HS-5 (cell line): ENCODE results near the gene AXL.

Experiments
- DNase-seq: peaks from one replicate; pipeline ENCODE4 v3.0.0-alpha.2; 2012; ENCODE audit warnings: low read depth

Gene AXL

DNA sequence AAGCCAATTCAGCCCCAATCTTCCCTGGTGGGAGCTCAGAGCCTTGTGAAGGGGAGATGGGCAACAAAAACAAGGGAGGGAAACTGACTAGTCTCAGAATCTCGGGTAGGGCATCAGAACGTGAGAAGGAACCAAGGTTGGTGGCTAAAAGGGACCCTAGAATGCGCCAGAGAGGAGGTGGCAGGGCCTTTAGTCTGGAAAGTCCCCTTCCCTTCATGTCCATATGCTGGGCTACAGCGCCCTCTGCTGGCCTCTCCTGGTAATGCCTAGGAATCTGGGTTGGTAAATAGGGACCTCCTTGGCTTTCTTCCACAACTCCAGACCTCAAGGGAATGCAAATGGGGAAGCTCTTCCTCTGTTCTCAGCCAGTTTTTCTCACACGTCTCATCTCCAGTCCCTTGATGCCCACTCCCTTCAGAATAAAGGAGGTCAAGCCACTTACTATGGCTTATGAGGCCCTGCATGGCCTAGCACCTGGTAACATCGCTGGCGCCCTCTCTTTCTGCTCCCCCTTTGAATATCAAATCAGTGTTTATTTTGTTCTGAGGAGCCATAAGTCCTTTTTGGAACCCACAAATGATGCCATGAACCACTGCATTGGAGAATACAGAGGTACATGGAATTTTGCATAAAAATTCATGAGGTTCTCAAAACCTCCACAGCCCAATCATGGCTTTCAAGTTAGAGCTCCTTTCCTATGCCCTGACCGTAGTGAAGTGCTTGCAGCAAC is 89.6 kb downstream of the AXL start:
- DNase-seq, result peak; percentile 66

DNA sequence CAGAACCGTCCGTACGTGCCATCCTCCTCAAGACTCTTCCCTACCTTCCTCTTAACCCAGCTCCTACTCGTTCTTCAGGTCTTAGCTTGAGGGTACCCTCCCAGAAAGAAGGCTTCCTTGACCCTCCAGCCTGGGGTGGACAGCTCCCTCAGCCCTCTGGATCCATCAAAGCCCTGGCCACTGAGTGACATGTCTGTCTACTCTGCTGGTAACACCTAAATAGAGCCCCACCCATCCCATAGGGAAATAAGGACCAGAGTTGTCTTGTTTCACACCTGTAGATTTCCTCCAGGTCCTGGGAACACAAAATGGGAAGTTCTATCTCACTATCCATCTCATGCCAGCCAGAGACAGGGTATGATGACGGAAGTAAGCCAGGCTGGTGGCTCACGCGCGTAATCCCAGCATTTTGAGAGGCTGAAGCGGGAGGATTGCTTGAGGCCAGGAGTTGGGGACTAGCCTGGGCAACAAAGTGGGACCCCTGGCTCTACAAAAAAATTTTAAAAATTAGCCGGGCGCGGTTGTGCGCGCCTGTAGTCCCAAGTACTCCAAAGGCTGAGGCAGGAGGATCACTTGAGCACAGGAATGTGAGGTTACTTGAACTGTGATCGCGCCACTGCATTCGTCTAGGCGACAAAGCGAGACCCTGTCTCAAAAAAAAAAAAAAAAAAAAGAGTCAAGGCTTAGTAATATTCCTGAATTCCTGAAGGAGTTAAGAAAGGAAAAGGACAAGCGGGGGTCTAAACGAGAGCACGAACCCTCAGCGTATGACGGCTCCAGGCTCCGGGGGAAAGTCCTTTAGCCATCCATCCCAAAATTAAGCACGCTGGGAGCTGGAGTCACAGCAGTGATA is 90.4 kb downstream of the AXL start:
- DNase-seq, result no peak

DNA sequence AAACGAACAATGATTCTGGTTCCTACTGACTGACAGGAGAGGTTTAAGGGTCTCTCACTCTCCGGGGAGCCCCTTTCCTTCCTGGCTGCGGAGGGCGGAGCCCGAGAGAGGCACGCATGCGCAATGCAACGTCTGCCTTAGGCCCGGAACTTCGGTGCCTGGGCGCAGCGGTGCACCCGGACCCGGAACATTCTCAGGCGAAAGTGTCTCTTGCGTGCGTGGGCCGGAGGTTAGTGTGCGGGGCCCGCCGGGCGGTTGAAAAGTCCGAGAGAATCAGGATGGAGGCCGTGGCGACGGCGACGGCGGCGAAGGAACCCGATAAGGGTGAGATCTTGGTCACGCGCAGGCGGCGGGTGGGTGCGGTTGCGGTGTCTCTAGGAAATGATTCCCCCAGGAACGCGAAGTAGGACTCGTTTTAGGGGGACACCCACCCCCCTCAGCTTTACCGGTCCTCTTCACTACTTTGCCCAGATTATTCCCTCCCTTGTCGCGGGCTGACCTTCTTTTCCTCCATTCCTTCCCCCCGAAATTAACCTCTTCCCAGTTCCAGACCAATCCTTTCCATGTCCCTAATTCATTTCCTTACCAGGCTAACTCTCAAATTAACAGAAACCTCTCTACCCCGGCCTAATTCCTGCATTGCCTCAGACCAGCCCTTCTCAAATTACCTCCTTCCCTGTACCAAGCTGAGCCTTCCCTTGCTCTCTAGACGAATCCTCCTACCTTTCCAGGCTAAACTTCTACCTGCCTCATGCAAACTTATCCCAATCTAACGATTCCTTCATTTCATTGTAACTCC is 91.2 kb downstream of the AXL start, which contains the start of gene CCDC97:
Gene CCDC97, plus strand, starts transcription at position 140 of the 799 bp plus-strand sequence. Its CDS starts 139 bp downstream, at position 279.
- peak; percentile 73 for DNase-seq

DNA sequence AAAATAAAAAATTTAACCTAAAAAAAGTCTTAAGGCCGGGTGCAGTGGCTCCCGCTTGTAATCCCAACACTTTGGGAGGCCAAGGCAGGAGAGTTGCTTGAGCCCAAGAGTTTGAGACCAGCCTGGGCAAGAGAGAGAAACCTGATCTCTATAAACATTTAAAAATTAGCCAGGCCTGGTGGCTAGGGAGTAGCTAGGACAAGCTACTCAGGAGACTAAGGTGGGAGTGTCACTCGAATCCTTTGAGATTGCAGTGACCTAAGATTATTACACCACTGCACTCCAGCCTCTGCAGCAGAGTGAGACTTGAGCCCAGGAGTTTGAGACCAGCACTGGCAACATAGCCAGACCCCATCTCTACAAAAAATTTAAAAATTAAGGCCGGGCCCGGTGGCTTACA is 92.0 kb downstream of the AXL start:
- DNase-seq, result no peak
